ENCODE measurements around the gene GOLIM4.

GOLIM4 gene

GRCh38 chr3:168080022-168080421 lies 15.7 kb downstream of the GOLIM4 start:
- DNase-seq (ENCODE audit: low read depth) = no peak
- no peak for TF ChIP-seq CTCF (IDR thresholded peaks at IDR 0.05; ENCODE audit: control insufficient read depth, insufficient read depth, low read depth, low read length, missing control alignments)
- no peak overlapping the region for H3K4me3 ChIP-seq (ENCODE audit: control insufficient read depth, low read depth, low read length)

- H3K4me3 ChIP-seq (ENCODE audit: control insufficient read depth, low read depth, low read length) = no peak overlapping the region
- TF ChIP-seq CTCF (IDR thresholded peaks at IDR 0.05; ENCODE audit: control insufficient read depth, insufficient read depth, low read depth, low read length, missing control alignments) = no peak
- DNase-seq (ENCODE audit: low read depth) = no peak
These were observed 18.6 kb downstream of the GOLIM4 start for GRCh38 chr3:168077091-168077490.

GRCh38 chr3:168073842-168074605 lies 21.7 kb downstream of the GOLIM4 start:
- no peak overlapping the region for H3K4me3 ChIP-seq (ENCODE audit: control insufficient read depth, low read depth, low read length)
- no peak for DNase-seq (ENCODE audit: low read depth)
- no peak for TF ChIP-seq CTCF (IDR thresholded peaks at IDR 0.05; ENCODE audit: control insufficient read depth, insufficient read depth, low read depth, low read length, missing control alignments)

GRCh38 chr3:168072323-168072650 lies 23.4 kb downstream of the GOLIM4 start:
- no peak for TF ChIP-seq CTCF (IDR thresholded peaks at IDR 0.05; ENCODE audit: control insufficient read depth, insufficient read depth, low read depth, low read length, missing control alignments)
- DNase-seq (ENCODE audit: low read depth) = no peak
- no peak overlapping the region for H3K4me3 ChIP-seq (ENCODE audit: control insufficient read depth, low read depth, low read length)

- TF ChIP-seq CTCF (IDR thresholded peaks at IDR 0.05; ENCODE audit: control insufficient read depth, insufficient read depth, low read depth, low read length, missing control alignments) = no peak
- DNase-seq (ENCODE audit: low read depth) = no peak
- no peak overlapping the region for H3K4me3 ChIP-seq (ENCODE audit: control insufficient read depth, low read depth, low read length)
These were observed 24.0 kb downstream of the GOLIM4 start for GRCh38 chr3:168071591-168072322.

- TF ChIP-seq CTCF (IDR thresholded peaks at IDR 0.05; ENCODE audit: control insufficient read depth, insufficient read depth, low read depth, low read length, missing control alignments) = no peak
- no peak for DNase-seq (ENCODE audit: low read depth)
These were observed 24.8 kb downstream of the GOLIM4 start for GRCh38 chr3:168070919-168071318.

More at GRCh38 chr3:168070919-168071318, 24.8 kb downstream of the GOLIM4 start:
- no peak overlapping the region for H3K4me3 ChIP-seq (ENCODE audit: control insufficient read depth, low read depth, low read length)
